GM12891 (cell line): Measurements from ENCODE around the gene ALKBH5.
A peak's percentile ranks its signal among the peaks of the same experiment; 100 is the strongest.

ENCODE experiments used
- DNase-seq: peaks from one replicate; pipeline ENCODE4 v3.0.0; 2011; ENCODE audit warnings: low spot score; ENCODE audit not compliant: insufficient read length
- FAIRE-seq: peaks from 2 replicates; lab custom pipeline; 2011; peaks lifted over from hg19 to GRCh38; lab: Jason Lieb, UNC
- PAX5 ChIP-seq: IDR thresholded peaks from 2 replicates; pipeline ENCODE4 v1.6.1; 2011; ENCODE audit warnings: low read length, moderate library complexity, mild to moderate bottlenecking; ENCODE audit not compliant: insufficient read depth, severe bottlenecking
- POLR2A ChIP-seq: IDR thresholded peaks from 2 replicates; pipeline ENCODE4 v1.6.1; 2011; ENCODE audit warnings: low read depth, low read length, control low read depth
- POLR2AphosphoS5 ChIP-seq: IDR thresholded peaks from 2 replicates; pipeline ENCODE4 v1.6.1; 2011; ENCODE audit warnings: low read depth, low read length, control low read depth
- POU2F2 ChIP-seq: IDR thresholded peaks from 2 replicates; pipeline ENCODE4 v1.6.1; 2011; ENCODE audit warnings: low read depth, mild to moderate bottlenecking, control low read depth, low read length, moderate library complexity
- SPI1 ChIP-seq: IDR thresholded peaks from 2 replicates; pipeline ENCODE4 v1.6.1; 2011; ENCODE audit warnings: low read depth, low read length, control low read depth
- TAF1 ChIP-seq: IDR thresholded peaks from 2 replicates; pipeline ENCODE4 v1.6.1; 2011; ENCODE audit warnings: low read depth, low read length, control low read depth

Gene ALKBH5

DNA sequence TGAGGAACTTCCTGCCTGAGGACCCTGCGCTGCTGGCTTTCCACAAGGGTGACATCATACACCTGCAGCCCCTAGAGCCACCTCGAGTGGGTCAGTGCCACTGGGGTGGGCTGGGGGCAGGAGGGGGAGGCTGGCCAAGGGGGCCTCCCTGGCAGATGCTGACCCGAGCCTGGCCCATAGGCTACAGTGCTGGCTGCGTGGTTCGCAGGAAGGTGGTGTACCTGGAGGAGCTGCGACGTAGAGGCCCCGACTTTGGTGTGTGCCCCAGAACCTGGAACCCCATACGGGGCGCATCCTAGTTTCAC lies 26.7 kb upstream of the ALKBH5 start:
- DNase-seq: no peak
- FAIRE-seq: no peak
- no peak for TF ChIP-seq POLR2AphosphoS5
- TF ChIP-seq POU2F2: no peak

DNA sequence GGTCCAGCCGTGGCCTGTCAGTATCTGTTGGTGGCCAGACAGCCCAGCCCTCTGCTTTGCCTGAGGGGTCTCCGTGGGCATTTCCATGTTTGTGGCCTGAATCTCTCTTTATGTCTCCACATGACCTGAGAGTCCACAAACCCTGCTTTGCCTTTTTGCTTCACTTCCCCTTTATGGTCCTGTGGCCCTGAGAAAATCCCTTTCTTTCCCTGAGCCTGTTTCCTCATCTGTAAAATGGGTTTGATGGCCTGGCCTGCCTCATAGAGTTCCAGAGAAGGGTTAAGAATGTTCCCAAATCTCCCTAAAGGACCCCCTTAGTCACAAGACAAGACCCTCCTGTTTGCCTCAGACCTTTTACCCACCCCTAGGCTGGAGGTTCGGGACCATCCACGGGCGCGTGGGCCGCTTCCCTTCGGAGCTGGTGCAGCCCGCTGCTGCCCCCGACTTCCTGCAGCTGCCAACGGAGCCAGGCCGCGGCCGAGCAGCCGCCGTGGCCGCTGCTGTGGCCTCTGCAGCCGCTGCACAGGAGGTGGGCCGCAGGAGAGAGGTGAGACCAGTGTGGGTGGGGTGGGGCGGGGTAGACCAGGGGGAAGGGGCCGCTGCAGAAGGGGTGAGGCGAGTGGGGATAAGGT lies 26.2 kb upstream of the ALKBH5 start:
- FAIRE-seq: no peak
- no peak for TF ChIP-seq PAX5
- no peak for TF ChIP-seq TAF1
- TF ChIP-seq SPI1: peak; percentile 95
- no peak for TF ChIP-seq POU2F2
- TF ChIP-seq POLR2AphosphoS5: no peak
- TF ChIP-seq POLR2A: no peak
- no peak for DNase-seq

DNA sequence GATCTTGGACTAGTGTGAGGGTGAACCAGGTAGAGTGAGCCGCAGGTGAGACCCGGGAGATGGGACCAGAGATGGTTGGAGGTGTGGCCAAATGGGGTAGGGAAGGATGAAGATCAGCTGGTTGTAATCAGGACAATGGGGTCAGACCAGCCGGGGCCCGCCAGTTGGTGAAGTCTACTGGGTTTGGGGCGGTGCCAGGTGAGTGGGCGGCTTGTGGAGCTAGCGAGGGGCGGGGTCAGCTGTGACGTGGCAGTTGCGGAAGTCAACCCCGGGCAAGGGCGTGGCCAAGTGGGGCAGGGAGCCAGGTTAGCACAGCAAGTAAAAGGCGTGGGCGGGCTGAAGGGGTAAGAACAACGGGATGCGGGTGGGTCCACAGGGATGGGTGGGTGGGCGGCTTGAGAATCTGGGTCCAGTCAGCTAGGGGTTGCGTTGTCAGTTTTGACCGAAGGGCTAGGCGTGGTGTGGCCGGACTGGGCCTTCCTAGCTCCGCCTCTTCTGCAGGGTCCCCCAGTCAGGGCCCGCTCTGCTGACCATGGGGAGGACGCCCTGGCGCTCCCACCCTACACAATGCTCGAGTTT lies 25.5 kb upstream of the ALKBH5 start:
- peak; percentile 19; the same call in 1 of the 2 replicates for TF ChIP-seq POU2F2
- TF ChIP-seq POLR2A: no peak
- no peak for TF ChIP-seq POLR2AphosphoS5
- TF ChIP-seq SPI1: peak; percentile 30; the same call in 1 of the 2 replicates
- DNase-seq: peak; percentile 91
- FAIRE-seq: peak; percentile 100

DNA sequence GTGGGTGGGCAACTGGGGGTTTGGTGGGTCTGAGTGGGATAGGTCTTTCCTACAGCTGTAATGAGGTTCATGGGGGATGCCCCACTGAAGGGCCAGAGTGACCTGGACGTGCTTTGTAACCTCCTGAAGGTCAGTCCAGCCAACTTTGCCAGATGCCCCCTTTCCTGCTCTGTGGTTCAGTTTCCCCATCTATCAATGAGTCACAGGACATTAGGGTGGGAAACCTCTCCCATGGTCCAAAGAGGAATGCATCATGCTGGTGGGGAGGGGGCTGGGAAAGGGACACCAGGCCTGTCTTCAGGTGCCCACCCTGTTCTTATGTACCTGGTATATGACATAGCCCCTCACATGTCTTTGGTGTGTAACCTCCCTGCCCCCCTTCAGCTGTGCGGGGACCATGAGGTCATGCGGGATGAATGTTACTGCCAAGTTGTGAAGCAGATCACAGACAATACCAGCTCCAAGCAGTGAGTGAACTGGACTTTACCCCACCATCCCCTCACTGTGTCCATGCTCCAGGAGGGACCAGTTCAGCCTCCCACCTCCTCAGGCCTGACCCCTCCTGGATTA lies 24.0 kb upstream of the ALKBH5 start:
- peak; percentile 13 for FAIRE-seq
- no peak for DNase-seq
- TF ChIP-seq POLR2AphosphoS5 (no peak), POLR2A (no peak), SPI1 (no peak), POU2F2 (no peak), PAX5 (no peak), TAF1 (no peak)

DNA sequence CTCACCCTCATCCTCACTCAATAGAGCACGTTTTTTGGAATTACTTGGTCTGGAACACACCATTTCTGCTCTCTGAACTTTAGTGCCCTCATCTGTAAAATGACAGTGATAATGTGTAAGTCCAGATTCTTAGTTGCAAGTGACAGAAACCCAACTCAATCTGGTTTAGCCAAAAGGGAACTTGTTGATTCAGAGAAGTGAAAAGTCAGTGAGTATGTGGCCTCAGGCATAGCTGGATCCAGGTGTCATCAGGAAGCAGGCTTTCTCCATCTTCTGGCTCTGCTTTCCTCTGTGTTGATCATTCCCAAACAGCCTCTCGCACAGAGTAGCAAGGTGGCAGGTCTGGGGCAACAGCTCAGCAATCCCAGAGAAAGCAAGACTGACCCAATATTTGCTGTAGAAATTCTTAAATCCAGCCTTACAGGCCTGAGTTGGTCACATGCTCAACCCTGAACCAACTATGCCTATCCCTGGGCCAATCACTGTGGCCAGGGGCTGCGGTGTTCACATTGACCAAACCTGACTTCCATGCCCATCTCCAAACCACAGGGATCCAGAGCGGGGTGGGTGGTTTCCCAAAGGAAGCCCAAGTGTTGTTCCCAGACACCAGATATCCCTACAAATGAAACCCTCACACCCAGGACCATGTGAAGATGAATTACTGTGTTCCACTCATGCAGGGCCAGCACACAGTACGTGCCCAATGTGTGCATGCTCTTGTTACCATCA lies 23.3 kb upstream of the ALKBH5 start:
- DNase-seq: no peak
- no peak for TF ChIP-seq POLR2AphosphoS5
- no peak for TF ChIP-seq PAX5
- TF ChIP-seq SPI1: no peak
- no peak for TF ChIP-seq POU2F2
- no peak for TF ChIP-seq TAF1
- TF ChIP-seq POLR2A: no peak
- FAIRE-seq: peak; percentile 54

DNA sequence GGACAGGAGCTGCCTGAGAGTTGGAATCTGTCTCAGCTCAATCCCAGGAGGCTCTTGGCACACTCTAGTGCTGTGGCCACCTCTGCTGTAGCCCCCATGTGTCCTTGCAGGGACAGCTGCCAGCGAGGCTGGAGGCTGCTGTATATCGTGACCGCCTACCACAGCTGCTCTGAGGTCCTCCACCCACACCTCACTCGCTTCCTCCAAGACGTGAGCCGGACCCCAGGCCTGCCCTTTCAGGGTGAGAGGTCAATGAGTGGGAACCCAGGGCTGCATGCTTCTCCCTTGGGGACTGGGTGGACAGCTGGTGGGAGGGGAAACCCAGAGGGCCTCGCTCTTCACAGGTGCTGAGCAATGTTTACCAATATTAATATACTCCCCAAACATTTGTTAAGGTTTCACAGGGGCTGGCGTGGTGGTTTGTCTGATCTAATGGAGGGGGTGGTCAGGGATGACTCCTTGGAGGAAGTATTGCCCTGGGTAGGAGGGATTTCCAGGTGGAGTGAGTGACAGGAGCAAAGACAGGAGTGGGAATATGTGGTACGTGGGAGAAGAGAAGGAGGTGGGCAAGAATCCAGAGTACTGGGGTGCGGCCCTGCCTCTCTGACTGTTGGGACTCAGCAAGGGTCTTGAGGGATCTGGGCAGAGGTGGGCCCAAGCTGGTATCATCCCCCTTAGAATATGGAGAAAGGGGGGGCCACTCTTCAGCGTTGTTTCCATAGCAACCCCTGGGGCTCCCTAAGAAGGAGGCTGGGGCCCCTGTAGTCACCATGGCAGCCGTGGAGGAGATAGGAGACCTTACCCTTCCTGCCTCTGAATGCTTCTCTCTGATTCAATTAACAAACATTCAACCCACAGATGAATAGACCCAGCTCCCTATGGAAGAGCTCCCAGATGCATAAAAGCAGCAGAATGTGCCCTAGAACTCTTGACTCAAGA lies 22.2 kb upstream of the ALKBH5 start:
- DNase-seq (peak; percentile 53), FAIRE-seq (peak; percentile 88)
- TF ChIP-seq SPI1 (peak; percentile 29), TAF1 (no peak), POLR2A (no peak), POLR2AphosphoS5 (no peak)

DNA sequence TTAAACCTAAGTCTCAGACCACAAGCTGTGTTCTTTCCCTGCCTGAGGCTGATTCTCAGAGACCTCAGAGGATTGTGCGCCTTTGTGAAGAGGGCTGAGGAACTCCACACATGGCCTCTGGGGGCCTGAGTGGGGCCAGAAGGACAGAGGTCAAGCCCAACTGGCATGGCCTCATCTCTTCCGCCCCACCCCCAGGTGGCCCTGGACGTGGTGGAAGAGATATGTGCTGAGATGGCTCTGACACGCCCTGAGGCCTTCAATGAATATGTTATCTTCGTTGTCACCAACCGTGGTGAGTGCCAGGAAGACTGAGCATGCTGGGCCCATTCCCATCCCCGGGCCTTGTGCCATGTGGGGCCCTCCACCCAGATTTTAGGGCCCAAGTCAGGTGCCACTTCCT lies 20.1 kb upstream of the ALKBH5 start:
- no peak for FAIRE-seq
- no peak for TF ChIP-seq POU2F2
- TF ChIP-seq TAF1: no peak
- TF ChIP-seq PAX5: no peak
- no peak for TF ChIP-seq POLR2AphosphoS5
- TF ChIP-seq POLR2A: no peak
- no peak for TF ChIP-seq SPI1
- DNase-seq: no peak

DNA sequence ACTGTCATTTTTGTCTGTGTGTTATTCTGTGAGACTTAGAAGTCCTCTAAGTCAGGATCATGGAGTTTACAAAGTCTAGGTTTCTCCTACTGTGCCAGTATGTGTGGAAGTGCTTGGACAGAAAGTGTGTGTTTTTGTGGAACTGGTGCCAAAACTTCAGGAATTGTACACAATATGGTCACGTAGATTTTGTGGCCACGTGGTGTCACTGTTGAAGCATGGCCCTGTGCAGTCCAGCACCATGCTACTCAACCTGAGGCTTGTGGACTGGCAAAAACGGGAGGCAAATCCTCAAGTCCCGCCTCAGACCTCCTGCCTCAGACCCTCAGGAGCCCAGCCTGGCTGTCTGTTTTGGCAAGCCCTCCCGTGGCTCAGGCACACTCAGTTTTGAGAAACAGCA lies 16.7 kb upstream of the ALKBH5 start:
- DNase-seq (no peak), FAIRE-seq (no peak)
- TF ChIP-seq POLR2A (no peak), SPI1 (no peak), PAX5 (no peak), POLR2AphosphoS5 (no peak), POU2F2 (no peak), TAF1 (no peak)

DNA sequence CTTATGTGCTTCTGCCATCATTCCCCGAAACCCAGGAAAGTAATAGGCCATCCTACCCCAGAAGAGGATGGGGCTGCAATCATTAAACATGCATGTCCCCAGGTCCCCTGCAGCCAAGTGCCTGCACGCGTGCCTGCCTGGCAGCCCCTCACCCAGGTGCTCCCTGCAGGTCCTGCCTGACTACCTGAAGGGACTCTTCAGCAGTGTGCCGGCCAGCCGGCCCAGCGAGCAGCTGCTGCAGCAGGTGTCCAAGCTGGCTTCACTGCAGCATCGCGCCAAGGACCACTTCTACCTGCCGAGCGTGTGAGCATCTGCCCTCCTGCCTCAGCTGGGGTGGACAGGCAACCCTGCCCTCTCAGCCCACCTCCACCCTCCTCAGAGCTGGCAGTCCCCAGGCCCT lies 16.2 kb upstream of the ALKBH5 start:
- TF ChIP-seq TAF1 (no peak), POU2F2 (no peak), SPI1 (no peak), POLR2AphosphoS5 (no peak), POLR2A (no peak), PAX5 (no peak)
- FAIRE-seq (no peak), DNase-seq (no peak)
